Skeletal muscle tissue (tissue), 4 donors: Measurements from ENCODE around the gene PROM1. TPM values are rescaled to one million over a fixed set of nuclear protein-coding genes. Genes with fewer than 3 reads are reported as not detected.
A peak's percentile ranks its signal among the peaks of the same experiment; 100 is the strongest.

ENCODE experiments used
- H3K27ac ChIP-seq: one replicate; pipeline ENCODE4 v1.7.0; 2013; ENCODE audit warnings: mild to moderate bottlenecking, low read depth, low read length, inconsistent platforms
- H3K27me3 ChIP-seq, 3 donors: one replicate each; pipeline ENCODE4 v1.7.0; 2013; ENCODE audit warnings: low read length in 3 of 3; ENCODE audit not compliant: control insufficient read depth in 3 of 3, insufficient read depth in 3 of 3
- H3K36me3 ChIP-seq, 3 donors: one replicate each; pipeline ENCODE4 v1.7.0; 2013; ENCODE audit warnings: low read length in 3 of 3; ENCODE audit not compliant: control insufficient read depth in 3 of 3, insufficient read depth in 3 of 3
- H3K4me1 ChIP-seq, 3 donors: one replicate each; pipeline ENCODE4 v1.7.0; 2013; ENCODE audit warnings: low read length in 3 of 3, mild to moderate bottlenecking in 3 of 3; ENCODE audit not compliant: control insufficient read depth in 3 of 3, insufficient read depth in 3 of 3
- H3K4me3 ChIP-seq, 3 donors: one replicate each; pipeline ENCODE4 v1.7.0; 2013; ENCODE audit warnings: low read length in 3 of 3
- H3K9ac ChIP-seq, 3 donors: one replicate each; pipeline ENCODE4 v1.7.0; 2013; ENCODE audit warnings: low read length in 3 of 3, mild to moderate bottlenecking in 3 of 3, moderate library complexity in 2 of 3, low read depth in 1 of 3
- H3K9me3 ChIP-seq, 3 donors: one replicate each; pipeline ENCODE4 v1.7.0; 2013; ENCODE audit warnings: low read length in 3 of 3; ENCODE audit not compliant: control insufficient read depth in 3 of 3
- total RNA-seq: library from RNA; depleted of rRNA; stranded (reverse); fragments of >200 nt; gene quantifications from one replicate; pipeline ENCODE4 v1.2.3, GENCODE V29; 2014
- donor health status: Osteomylitis.

PROM1 gene
- total RNA-seq, 1 donor from 2014 or later: 40.2 TPM

DNA sequence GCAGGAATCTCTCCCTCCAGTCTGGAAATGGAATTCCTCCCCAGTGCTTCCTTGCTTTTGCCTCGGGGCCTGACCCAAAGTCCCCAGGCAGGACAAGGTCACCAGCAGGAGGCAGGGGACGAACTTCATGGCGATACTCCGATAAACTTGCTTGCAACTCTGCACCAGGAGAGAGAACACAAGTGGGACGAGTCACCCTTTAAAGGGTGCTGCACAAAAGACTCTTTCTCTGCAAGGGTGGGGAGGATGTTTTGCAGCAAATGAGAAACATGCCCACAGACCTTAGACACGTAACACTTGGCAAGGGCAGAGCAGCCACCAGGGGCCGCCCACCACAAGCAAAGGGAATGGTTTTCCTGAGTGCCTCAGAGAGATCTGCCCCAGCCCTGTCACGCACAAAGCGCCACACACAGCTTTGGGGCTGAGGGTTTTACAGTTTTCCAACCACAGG, 120.8 kb downstream of the PROM1 start, which contains the start of gene FGFBP2:
TSS of gene FGFBP2 (minus strand) at position 175 of the 451 bp plus-strand sequence. CDS start at position 129, 46 bp downstream.
- Histone ChIP-seq H3K4me3 (no peak within 1 kb of the TSS), H3K36me3 (no peaks in the 10 kb centered on the region), H3K27ac (no peak within 1 kb of the TSS), H3K4me1 (peaks cover 0 to 12% (median 11%) of the 10 kb centered on the region in 3 donors), H3K9ac (no peak within 1 kb of the TSS), H3K27me3 (no peaks in the 10 kb centered on the region), H3K9me3 (no peaks in the 10 kb centered on the region)

DNA sequence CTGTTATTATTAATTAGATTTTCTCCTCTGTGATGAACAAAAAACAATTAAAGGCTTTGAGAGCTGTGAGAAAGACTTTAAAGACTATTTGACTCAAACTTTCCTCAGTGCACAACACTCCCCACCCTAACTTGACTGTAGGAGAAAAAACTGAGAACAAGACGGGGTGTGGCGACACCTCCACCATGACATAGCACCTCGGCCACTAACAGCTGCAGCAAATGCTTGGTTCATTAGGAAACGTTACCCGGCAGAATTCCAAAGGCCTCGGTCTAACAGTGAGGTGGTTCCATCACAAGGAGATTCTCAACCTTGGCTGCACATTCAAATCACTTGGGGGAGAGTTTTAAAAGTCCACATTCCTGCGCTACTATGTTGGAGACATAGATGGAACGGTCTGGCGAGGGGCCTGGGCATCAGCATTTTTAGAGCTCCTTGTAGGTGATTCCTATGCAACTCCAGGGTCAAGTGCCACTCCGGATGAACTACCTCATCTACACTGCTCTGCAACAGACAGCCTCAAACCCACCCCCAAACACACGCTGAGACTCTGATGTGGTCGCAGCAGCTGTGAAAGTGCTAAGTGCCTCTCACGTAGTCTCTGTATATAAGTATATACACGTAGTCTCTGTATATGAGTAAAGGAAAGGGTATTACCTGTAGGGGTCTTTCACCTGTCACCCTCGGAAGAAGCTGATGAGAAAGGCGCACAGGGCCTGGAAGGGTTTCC, 121.9 kb downstream of the PROM1 start:
- Histone ChIP-seq H3K9ac (no peak overlapping the region), H3K4me3 (no peak overlapping the region)

DNA sequence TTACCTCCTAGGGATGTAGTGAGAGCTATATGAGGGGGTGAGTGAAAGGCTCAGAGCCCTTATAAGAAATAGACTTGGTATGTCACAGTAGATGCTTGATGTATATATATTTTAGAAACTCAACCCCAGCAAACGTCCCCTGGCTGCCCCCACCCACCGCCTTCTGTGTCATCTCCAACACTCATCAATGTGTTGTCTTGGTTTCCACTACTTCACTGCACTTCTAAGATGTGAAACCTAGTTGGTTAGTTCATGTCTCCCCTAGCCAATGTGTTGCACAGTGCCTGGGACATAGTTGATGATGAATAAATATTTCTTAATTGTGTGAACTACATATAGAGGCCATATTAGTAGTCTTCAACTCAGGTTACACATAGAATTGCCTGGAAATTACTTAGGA, 125.3 kb downstream of the PROM1 start:
- Histone ChIP-seq H3K9ac (no peak overlapping the region), H3K27ac (no peak overlapping the region), H3K4me1 (peaks cover 0 to 12% (median 11%) of the 10 kb centered on the region in 3 donors), H3K9me3 (no peaks in the 10 kb centered on the region), H3K36me3 (no peaks in the 10 kb centered on the region), H3K27me3 (no peaks in the 10 kb centered on the region), H3K4me3 (no peak overlapping the region)

More for the DNA sequence above, 121.9 kb downstream of the PROM1 start:
- H3K4me1 ChIP-seq: peaks cover 0 to 12% (median 11%) of the 10 kb centered on the region in 3 donors
- no peak overlapping the region for H3K27ac ChIP-seq
- H3K27me3 ChIP-seq: no peaks in the 10 kb centered on the region
- no peaks in the 10 kb centered on the region for H3K9me3 ChIP-seq
- H3K36me3 ChIP-seq: no peaks in the 10 kb centered on the region

DNA sequence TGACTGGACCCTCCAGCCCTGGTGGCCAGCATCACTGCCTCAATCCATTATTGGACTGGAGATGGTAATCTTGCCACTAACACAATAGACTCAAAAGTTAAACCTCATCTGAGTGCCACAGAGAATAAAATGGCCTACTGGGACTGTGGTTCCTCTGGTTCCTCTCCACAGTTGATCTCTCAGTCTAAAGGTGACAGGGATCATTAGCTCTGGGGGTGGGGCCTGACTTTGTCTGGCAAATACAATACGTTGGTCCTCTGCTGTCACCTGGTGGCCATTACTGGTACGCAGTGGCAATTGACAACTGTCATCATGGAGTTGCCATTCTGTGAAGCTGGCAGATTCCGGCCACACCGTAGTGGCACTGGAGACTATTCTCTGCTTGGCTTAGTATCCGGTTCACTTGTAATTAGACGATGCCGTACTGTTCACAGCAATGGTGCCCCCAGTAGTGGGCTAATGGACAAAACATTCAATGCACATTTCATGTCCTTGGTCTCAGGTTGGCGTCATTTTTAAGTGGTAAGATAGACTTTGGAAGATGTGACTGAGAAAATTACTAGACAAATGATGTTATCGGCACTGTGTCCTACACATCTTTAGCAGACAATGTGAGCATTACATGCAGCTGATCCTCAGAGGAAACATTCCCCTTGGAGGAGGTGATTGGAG, 127.5 kb downstream of the PROM1 start:
- Histone ChIP-seq H3K36me3 (no peaks in the 10 kb centered on the region), H3K4me1 (no peaks in the 10 kb centered on the region), H3K9ac (no peak overlapping the region), H3K27ac (no peak overlapping the region), H3K4me3 (peak overlapping the region in 1 of 3 donors; percentile 4), H3K27me3 (no peaks in the 10 kb centered on the region), H3K9me3 (no peaks in the 10 kb centered on the region)

DNA sequence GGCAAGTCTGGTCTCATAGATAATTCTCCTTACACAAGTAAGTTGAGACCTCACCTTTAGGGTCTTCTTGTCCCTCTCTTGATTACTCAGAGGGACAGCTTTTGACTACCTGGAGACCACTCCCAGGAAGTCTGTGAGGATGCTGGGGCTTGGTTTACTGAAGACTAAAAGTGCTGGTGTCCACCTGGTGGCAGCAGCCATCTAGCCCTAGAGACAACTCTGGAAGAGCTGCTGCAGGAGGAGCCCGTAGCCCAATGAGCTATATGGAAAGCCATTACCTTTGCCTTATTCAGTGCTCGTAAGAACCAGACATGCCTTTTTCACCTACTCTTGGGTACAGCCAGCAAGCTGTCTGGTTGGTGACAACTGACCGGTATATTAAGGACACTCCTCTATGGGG, 128.2 kb downstream of the PROM1 start:
- Histone ChIP-seq H3K9me3 (no peaks in the 10 kb centered on the region), H3K4me1 (no peaks in the 10 kb centered on the region)

DNA sequence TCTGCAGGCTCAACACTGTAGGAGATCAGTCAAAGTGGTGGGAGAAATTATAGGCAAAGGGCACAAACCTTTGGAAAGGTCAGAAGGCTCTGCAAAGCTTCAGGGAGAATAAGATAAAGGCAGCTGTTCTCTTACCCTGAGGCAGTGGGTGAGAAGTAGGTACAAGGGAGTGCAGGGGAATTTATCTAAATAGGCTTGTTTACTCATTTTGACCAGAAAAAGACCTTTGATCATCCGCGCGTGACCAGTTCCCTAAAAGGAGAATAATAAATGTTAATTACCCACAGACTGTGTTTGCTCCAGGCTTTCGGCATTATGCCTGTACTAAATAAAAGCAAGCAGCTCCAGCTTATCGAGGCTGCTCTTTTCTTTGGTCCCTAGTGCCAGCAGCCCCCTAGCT, 130.2 kb downstream of the PROM1 start:
- H3K36me3 ChIP-seq: no peaks in the 10 kb centered on the region
- no peaks in the 10 kb centered on the region for H3K9me3 ChIP-seq
- no peaks in the 10 kb centered on the region for H3K27me3 ChIP-seq
- no peak overlapping the region for H3K27ac ChIP-seq
- no peaks in the 10 kb centered on the region for H3K4me1 ChIP-seq
- H3K4me3 ChIP-seq: no peak overlapping the region
- no peak overlapping the region for H3K9ac ChIP-seq

More for the DNA sequence above, 128.2 kb downstream of the PROM1 start:
- H3K4me3 ChIP-seq: no peak overlapping the region
- H3K27ac ChIP-seq: no peak overlapping the region
- H3K36me3 ChIP-seq: no peaks in the 10 kb centered on the region
- no peaks in the 10 kb centered on the region for H3K27me3 ChIP-seq
- no peak overlapping the region for H3K9ac ChIP-seq

DNA sequence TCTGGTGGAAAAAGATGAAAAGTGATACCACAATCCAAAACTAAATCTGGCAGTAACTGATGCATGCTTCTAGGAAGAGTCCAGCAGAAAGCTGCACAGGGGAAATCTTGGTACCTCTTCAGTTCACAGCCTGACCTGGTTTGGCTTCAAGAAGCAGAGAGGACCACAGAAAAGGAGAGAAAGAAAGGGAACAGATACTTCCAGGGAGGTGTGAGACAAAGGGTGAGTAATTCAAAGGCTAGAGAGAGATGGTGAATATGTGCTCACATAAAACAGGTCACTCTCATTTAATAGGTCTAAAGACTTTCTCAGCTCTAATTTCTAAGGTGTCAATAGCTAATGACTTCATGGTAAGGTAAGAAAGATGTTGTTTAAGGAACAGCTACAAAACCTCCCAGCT, 132.0 kb downstream of the PROM1 start:
- no peak overlapping the region for H3K9ac ChIP-seq

DNA sequence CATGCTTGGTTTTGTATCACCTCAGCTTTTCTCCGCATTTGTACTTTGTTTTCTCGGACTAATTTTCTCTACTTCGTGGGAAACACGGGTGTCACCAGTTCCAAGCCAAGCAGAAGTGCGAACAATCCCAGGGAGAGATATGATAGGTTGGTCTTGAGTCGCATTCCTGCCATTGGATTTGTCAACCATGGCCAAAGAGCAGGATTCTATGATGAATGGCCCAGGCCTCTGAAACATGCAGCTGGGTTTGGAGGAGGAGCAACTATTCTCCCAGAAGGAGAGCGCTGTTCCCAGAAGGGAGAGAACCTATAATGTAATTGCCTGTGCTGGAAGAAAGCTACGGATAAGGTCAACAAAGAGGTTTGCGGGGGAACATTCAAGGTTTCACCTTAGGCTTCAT, 135.0 kb downstream of the PROM1 start:
- Histone ChIP-seq H3K9me3 (no peaks in the 10 kb centered on the region), H3K4me1 (no peaks in the 10 kb centered on the region), H3K4me3 (no peak overlapping the region), H3K36me3 (no peaks in the 10 kb centered on the region), H3K27me3 (no peaks in the 10 kb centered on the region), H3K9ac (no peak overlapping the region), H3K27ac (no peak overlapping the region)

More for the DNA sequence above, 132.0 kb downstream of the PROM1 start:
- Histone ChIP-seq H3K36me3 (no peaks in the 10 kb centered on the region), H3K9me3 (no peaks in the 10 kb centered on the region), H3K4me1 (no peaks in the 10 kb centered on the region), H3K4me3 (no peak overlapping the region), H3K27ac (no peak overlapping the region), H3K27me3 (no peaks in the 10 kb centered on the region)

DNA sequence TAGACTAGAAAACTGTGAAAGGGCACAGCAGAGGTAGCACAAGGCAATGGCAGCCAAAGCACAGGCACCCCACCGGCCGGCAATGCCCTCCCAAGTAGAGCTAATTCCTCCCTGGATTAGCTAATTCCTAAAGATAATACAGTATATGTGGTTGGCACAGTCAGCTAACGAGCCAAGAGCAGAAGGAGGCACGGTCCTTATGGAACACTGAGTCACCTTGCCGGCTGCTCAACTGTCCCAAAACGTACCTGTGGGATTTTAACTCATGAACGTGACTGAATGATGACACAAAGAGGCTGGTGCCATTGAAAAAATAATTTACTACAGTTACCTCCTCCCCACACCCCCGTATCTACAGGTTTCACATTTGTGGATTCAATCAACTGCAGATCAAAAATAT, 136.1 kb downstream of the PROM1 start:
- no peaks in the 10 kb centered on the region for H3K9me3 ChIP-seq
- H3K27me3 ChIP-seq: no peaks in the 10 kb centered on the region
- H3K9ac ChIP-seq: no peak overlapping the region
- no peaks in the 10 kb centered on the region for H3K4me1 ChIP-seq
- no peak overlapping the region for H3K4me3 ChIP-seq
- no peaks in the 10 kb centered on the region for H3K36me3 ChIP-seq
- H3K27ac ChIP-seq: no peak overlapping the region

DNA sequence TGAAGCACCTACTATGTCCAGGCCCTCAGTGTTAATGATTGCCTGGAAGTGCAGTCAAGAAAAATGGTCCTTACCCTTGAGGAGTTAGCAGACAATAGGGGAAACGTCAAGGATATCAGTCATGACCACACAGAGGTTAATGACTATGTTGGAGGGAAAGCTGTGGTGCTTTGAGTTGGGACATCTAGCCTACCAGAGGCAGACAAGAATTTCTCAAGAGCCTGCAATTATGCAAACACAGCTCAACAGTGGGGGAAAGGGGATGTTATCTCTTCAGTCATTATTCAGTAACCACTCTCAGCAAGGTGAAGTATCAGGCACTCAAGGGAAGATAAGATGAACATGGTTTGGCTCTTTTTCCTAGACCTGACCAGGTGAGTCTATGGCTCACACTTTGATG, 138.3 kb downstream of the PROM1 start:
- no peak overlapping the region for H3K4me3 ChIP-seq
- H3K27me3 ChIP-seq: no peaks in the 10 kb centered on the region
- H3K9me3 ChIP-seq: no peaks in the 10 kb centered on the region
- H3K4me1 ChIP-seq: no peaks in the 10 kb centered on the region
- H3K36me3 ChIP-seq: no peaks in the 10 kb centered on the region
- no peak overlapping the region for H3K27ac ChIP-seq
- H3K9ac ChIP-seq: no peak overlapping the region
